Natural killer cell (primary cell): ENCODE data around the gene SLC9A8. TPM values are rescaled to one million over a fixed set of nuclear protein-coding genes. Genes with fewer than 3 reads are reported as not detected.

Source experiments
- ATAC-seq, 3 donors: fragments of 150-1000 bp in 2 of 3; fragments of 200-7000 bp in 1 of 3; cut with Tn5 transposase; 1 replicate in 1 of 3; 2 replicates in 2 of 3; pipeline ENCODE4 v1.10.0; 2021; ENCODE audit warnings: mild to moderate bottlenecking in 2 of 3, moderate library complexity in 2 of 3
- DNase-seq, 2 donors: peaks; one replicate each; pipeline versions ENCODE4 v3.0.0 to v3.0.0-alpha.2; 2013 to 2021; ENCODE audit warnings: mixed read lengths in 1 of 2
- H3K27ac ChIP-seq: one replicate; pipeline ENCODE4 v1.5.1; 2013; ENCODE audit warnings: mild to moderate bottlenecking, low read length
- H3K27me3 ChIP-seq: one replicate; pipeline ENCODE4 v1.6.1; 2013; ENCODE audit warnings: low read length; ENCODE audit not compliant: control insufficient read depth, insufficient read depth
- H3K36me3 ChIP-seq: one replicate; pipeline ENCODE4 v1.6.1; 2013; ENCODE audit warnings: low read length; ENCODE audit not compliant: control insufficient read depth, insufficient read depth
- H3K4me1 ChIP-seq: one replicate; pipeline ENCODE4 v1.6.1; 2013; ENCODE audit warnings: low read length; ENCODE audit not compliant: control insufficient read depth, insufficient read depth
- H3K4me3 ChIP-seq: one replicate; pipeline ENCODE4 v1.5.1; 2013; ENCODE audit warnings: low read length
- H3K9me3 ChIP-seq: one replicate; pipeline ENCODE4 v1.6.1; 2013; ENCODE audit warnings: low read length; ENCODE audit not compliant: control insufficient read depth, insufficient read depth
- H3K27ac Mint-ChIP-seq, 2 donors: one replicate each; pipeline ENCODE4 v1.8.0; 2022; ENCODE audit warnings: mild to moderate bottlenecking in 2 of 2, mixed read lengths in 2 of 2, moderate library complexity in 1 of 2
- H3K27me3 Mint-ChIP-seq, 2 donors: one replicate each; pipeline ENCODE4 v1.8.0; 2022; ENCODE audit warnings: low read depth in 2 of 2, mixed read lengths in 2 of 2
- H3K36me3 Mint-ChIP-seq: one replicate; pipeline ENCODE4 v1.8.0; 2022; ENCODE audit warnings: mixed read lengths
- H3K4me1 Mint-ChIP-seq, 2 donors: one replicate each; pipeline ENCODE4 v1.8.0; 2022; ENCODE audit warnings: mixed read lengths in 2 of 2
- H3K4me3 Mint-ChIP-seq: one replicate; pipeline ENCODE4 v1.8.0; 2022; ENCODE audit warnings: mild to moderate bottlenecking, moderate library complexity, mixed read lengths
- H3K9me3 Mint-ChIP-seq, 2 donors: one replicate each; pipeline ENCODE4 v1.8.0; 2022; ENCODE audit warnings: mixed read lengths in 2 of 2
- WGBS: methylation state at CpG from one replicate; pipeline ENCODE4 v1.1.7; 2013; ENCODE audit warnings: missing lambda C conversion rate; ENCODE audit not compliant: insufficient coverage; 5-methylcytosine and 5-hydroxymethylcytosine counted together
- intact Hi-C: fragments of 100-400 bp; cut with micrococcal nuclease; formaldehyde crosslinking; loops from one replicate; pipeline ENCODE4 v1.14.2; 2022
- total RNA-seq, 4 donors: library from RNA; stranded (reverse); fragments of 120-200 nt in 1 of 4; gene quantifications; one replicate each; pipeline versions ENCODE4 v1.2.3 to v1.2.4, GENCODE V29; 2013 to 2022
- TF ChIP-seq, protein P1 (sequence below): fragments of 200-600 bp; IDR thresholded peaks from one replicate; pipeline ENCODE4 v1.8.0; 2022; ENCODE audit warnings: antibody characterized with exemption

Gene SLC9A8
- total RNA-seq, 3 donors from 2014 or later (not counting 1 experiment from before 2014, with no cell fraction given): 54.5 to 68.7 (median 58.8) TPM

DNA sequence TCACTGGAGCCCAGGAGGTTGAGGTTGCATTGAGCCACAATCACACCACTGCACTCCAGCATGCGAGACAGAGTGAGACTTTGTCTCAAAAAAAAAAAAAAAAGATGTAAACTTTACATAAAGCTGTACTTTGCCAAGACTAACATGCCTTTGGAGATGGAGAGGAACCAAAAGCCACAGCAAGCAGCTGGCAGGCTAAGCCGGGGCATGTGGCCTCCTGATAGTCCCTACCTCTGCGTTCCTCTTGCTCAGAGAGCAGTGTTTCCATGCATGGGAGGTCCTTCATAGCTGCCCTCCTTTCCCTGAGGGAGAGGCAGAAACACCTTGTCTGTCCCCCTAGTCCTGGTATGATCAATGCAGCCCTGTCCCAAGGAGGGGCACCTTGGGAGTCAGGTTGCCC lies 67.5 kb downstream of the SLC9A8 start:
- 94% methylated on average over 3 of the region's 3 CpGs for WGBS
- Mint-ChIP-seq H3K9me3 (no peaks in the 10 kb centered on the region), H3K27ac (peak overlapping the region in 1 of 2 donors; percentile 5), H3K27me3 (no peaks in the 10 kb centered on the region), H3K36me3 (no peaks in the 10 kb centered on the region), H3K4me3 (no peak overlapping the region), H3K4me1 (no peaks in the 10 kb centered on the region)
- ATAC-seq (no peak), DNase-seq (no peak)
- TF ChIP-seq, protein P1, sequence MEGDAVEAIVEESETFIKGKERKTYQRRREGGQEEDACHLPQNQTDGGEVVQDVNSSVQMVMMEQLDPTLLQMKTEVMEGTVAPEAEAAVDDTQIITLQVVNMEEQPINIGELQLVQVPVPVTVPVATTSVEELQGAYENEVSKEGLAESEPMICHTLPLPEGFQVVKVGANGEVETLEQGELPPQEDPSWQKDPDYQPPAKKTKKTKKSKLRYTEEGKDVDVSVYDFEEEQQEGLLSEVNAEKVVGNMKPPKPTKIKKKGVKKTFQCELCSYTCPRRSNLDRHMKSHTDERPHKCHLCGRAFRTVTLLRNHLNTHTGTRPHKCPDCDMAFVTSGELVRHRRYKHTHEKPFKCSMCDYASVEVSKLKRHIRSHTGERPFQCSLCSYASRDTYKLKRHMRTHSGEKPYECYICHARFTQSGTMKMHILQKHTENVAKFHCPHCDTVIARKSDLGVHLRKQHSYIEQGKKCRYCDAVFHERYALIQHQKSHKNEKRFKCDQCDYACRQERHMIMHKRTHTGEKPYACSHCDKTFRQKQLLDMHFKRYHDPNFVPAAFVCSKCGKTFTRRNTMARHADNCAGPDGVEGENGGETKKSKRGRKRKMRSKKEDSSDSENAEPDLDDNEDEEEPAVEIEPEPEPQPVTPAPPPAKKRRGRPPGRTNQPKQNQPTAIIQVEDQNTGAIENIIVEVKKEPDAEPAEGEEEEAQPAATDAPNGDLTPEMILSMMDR: no peak
- no peak overlapping the region for H3K27ac ChIP-seq
- no peaks in the 10 kb centered on the region for H3K27me3 ChIP-seq
- no peaks in the 10 kb centered on the region for H3K4me1 ChIP-seq
- H3K36me3 ChIP-seq: peaks cover 54% of the 10 kb centered on the region
- H3K4me3 ChIP-seq: no peak overlapping the region
- H3K9me3 ChIP-seq: no peaks in the 10 kb centered on the region
- intact Hi-C loops: no loop called here

DNA sequence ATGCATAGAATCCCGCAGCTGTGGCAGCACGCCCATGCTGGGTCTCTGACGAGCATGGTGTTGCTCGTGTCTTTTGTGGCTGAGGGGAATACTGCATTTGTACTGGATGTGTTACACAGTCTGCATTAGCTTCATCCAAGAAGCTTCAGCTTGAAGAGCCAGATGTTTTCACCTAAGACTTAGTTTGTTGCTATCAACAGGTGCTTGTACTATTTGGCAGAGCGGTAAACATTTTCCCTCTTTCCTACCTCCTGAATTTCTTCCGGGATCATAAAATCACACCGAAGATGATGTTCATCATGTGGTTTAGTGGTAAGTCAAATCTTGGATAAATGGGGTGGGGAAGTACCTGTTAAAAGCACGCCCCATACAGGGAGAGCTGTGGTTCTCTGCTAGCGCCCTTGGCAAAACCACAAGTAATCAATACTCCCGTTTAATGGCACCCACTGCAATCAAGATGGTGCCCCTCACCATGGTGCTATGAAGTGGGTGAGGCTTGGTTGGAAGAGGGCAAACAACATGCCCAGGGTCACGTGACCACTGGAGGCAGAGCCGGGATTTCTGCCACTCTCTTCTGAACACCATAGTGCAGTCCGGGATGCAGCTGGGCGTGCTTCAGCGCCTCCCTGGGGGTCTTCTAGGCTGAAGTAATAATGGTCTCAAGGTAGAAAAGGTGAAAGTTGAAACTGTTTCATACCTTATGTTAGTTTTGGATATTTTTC lies 68.3 kb downstream of the SLC9A8 start:
- 90% methylated on average over 13 of the region's 15 CpGs for WGBS
- DNase-seq: no peak
- H3K4me1 ChIP-seq: no peaks in the 10 kb centered on the region
- Mint-ChIP-seq H3K4me1 (no peaks in the 10 kb centered on the region), H3K27ac (peak overlapping the region in 1 of 2 donors; percentile 5), H3K4me3 (no peak overlapping the region), H3K27me3 (no peaks in the 10 kb centered on the region), H3K36me3 (no peaks in the 10 kb centered on the region), H3K9me3 (no peaks in the 10 kb centered on the region)
- H3K36me3 ChIP-seq: peaks cover 52% of the 10 kb centered on the region
- TF ChIP-seq, protein P1: no peak
- no peak overlapping the region for H3K27ac ChIP-seq
- intact Hi-C loops: no loop called here
- no peak overlapping the region for H3K4me3 ChIP-seq
- no peak for ATAC-seq
- no peaks in the 10 kb centered on the region for H3K27me3 ChIP-seq
- H3K9me3 ChIP-seq: no peaks in the 10 kb centered on the region

DNA sequence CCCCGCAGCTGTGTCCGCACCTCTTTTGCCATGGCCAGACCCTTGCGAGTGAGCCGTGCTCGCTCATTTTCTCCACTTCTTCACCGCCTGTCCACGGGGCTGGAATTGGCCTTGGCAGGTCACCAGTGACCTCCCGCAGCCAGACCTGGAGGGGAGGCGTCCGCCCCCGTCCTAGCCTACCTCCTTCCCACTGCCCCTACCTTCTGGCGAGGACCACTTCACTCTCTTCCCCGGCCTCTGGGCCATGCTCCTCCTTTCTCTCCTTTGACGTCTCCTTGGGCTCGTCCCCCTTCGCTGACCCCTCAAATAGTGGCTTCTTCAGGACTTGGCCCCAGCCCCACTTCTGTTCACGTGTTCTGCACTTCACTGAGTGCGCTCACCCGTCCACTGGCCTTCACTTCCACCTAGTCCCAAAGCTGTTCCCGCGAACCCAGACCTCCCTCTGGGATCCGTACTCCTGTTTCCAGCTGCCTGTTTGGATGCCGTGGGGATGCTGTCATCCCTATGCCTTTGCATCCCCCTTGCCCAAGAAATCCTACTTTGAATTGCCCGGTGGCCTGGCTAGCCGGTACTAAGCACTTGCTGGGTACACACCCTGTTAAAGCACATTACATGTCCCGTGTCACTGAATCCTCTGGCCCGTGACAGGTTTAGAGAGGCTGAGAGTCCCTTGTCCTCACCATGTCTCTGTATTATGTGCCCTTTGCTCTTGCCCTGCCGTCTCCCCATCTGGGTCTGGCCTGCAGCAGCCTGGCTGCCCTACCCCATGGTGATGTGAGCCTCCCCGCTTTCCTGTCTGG lies 69.7 kb downstream of the SLC9A8 start:
- H3K36me3 Mint-ChIP-seq: no peaks in the 10 kb centered on the region
- no peaks in the 10 kb centered on the region for H3K9me3 Mint-ChIP-seq
- Histone ChIP-seq H3K36me3 (peaks cover 48% of the 10 kb centered on the region), H3K4me3 (no peak overlapping the region), H3K4me1 (no peaks in the 10 kb centered on the region), H3K27me3 (no peaks in the 10 kb centered on the region), H3K27ac (no peak overlapping the region), H3K9me3 (no peaks in the 10 kb centered on the region)
- TF ChIP-seq, protein P1: no peak
- no peak for DNase-seq
- no peak overlapping the region for H3K4me3 Mint-ChIP-seq
- H3K27ac Mint-ChIP-seq: peak overlapping the region; percentile 6 to 56
- 92% methylated on average over 28 of the region's 29 CpGs for WGBS
- no peaks in the 10 kb centered on the region for H3K4me1 Mint-ChIP-seq
- ATAC-seq: no peak
- no peaks in the 10 kb centered on the region for H3K27me3 Mint-ChIP-seq
- intact Hi-C loops: no loop called here
